GF-D8 (cell line): ENCODE measurements around the gene DSCAM.

Experiments used
- DNase-seq: peaks from one replicate; lab custom pipeline; 2025; lab: John Stamatoyannopoulos, UW

Gene DSCAM

GRCh38 chr21:40667967-40668366, 179.0 kb downstream of the DSCAM start:
- DNase-seq, result no peak

GRCh38 chr21:40662889-40663288, 184.1 kb downstream of the DSCAM start:
- no peak for DNase-seq

- no peak for DNase-seq
Measured at GRCh38 chr21:40660461-40660860, 186.5 kb downstream of the DSCAM start.

- no peak for DNase-seq
Measured at GRCh38 chr21:40658311-40658710, 188.6 kb downstream of the DSCAM start.

- DNase-seq, result no peak
Measured at GRCh38 chr21:40652436-40652835, 194.5 kb downstream of the DSCAM start.

DNA sequence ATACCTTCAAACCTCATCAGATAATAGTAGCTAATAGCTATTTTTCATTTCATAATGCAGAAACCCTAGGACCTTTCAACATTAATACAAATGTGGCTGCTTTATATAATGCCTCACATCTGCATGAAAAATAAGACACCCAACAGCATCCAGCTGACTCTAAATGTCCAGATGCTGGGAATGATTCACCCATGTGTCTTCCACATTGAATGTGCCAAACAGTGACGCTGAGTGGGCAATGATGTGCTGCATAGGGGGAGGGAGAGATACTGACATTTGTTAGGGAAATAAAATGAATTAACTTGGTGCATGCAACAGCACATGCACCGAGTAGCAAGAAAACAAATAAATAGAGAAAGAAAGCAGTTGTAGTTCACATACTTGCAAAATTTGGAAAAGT, 199.3 kb downstream of the DSCAM start:
- no peak for DNase-seq

DNA sequence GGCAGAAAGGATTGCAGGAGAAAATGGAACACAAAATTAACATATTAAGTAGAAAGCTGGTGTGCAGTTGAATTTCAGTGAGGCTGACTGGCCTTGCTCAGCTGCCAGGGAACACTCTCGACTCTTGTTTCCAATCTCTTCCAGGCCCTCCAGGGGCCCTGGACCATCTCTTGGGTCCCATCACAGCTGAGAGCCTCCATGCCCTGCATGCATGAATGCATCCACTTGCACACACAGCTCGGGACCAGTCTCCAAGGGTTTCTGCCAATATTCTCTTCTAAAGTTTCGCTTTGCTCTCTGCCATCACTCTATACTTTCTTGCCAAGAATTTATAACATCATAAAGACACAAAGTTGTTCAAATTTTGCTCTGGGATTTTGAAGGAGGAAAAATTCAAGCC, 200.3 kb downstream of the DSCAM start:
- no peak for DNase-seq

- DNase-seq, result no peak
Measured at GRCh38 chr21:40641042-40641441, 205.9 kb downstream of the DSCAM start.

- no peak for DNase-seq
Measured at GRCh38 chr21:40640266-40640789, 206.6 kb downstream of the DSCAM start.

GRCh38 chr21:40639616-40640194, 207.3 kb downstream of the DSCAM start:
- no peak for DNase-seq

DNA sequence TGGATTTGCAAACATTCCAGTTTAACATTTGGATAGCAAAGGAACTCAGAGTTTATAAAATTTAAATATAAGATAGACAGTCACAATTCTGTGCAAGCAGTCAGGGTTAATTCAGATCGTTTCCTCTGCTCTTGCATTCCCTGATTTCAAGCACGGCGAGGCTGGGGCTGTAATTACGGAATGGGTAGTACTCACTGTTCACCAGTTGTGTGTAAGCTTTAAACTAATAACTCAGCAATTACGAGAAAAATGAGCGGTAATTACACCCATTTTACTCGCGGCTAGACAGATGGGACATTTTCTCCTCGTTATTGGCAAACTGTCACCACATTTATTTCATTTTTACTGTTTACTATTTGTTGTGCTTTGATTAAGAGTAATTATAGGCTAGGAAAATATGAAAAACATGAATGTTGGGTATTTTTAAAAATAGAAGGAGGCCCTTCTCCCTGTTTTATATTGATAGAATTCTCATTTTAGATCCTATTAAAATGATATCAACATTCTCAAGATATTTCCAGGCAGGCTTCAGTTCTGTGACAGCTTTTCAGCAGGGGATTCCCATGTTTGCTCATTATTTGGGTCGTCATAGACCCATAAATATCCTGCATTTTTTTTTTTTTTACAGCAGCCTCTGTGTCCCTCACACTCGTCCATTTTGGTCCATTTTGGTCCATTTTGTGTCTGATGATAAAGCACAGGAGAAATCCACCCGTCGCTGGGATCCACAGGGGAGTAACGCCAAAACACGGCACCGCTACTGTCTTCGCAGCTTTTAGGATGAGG, 208.3 kb downstream of the DSCAM start:
- DNase-seq, result no peak

DNA sequence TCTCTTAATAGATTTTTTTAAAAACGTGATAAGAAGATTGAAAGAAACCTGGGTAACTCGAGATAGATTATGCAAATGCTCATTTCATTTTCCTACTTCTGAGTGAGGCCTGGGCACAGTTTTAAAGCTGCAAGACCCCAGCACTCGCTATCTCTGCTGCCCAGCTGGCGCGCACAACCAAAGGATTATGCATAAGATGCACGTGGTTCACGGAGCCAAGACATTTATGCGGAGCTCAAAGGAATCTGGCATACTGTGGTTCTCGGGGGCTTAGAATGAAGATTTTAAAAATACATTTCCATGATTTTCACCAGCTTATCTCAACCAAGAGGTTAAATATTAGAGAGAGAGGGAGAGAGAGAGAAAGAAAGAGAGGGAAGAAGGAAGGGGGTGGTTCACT, 210.9 kb downstream of the DSCAM start:
- no peak for DNase-seq

DNA sequence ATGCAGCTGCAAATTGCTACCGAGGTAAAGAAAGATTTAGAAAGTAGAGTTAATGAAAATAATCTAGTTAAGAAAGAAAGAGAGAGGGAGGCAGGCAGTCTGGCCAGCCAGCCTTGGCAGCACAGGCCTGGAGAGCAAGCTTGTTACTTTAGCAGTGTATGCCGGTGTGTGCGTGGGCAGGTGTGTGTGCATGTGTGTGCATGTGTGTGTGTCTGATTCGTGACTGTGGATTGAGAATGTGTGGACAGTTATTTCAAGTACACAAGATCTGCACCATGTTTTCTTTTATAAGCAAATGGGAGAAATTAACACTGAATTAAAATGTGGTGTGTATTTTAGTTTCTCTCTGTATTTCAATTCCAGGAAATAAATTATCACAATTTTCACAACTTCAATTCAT, 211.6 kb downstream of the DSCAM start:
- DNase-seq, result no peak

- no peak for DNase-seq
Measured at GRCh38 chr21:40634141-40634540, 212.8 kb downstream of the DSCAM start.

GRCh38 chr21:40633048-40633447, 213.9 kb downstream of the DSCAM start:
- no peak for DNase-seq

DNA sequence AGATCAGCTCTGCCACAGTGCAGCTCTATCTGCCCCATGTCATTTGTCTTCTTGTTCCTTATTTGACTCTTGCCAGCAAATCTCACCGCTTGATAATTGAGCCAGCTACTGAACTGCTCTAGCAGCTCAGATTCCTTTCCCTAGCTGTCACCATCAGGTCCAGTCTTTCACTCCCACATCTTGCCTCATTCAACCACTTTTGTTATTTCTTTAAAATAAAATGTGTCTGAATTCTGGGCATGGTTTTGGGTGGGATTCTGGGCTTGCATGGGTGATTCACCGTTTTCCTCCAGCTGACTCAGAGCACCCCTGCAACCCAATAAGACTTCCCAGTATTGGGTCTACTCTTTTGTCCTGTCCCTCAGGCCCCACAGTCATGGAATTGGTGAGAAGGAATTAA, 215.7 kb downstream of the DSCAM start:
- no peak for DNase-seq

DNA sequence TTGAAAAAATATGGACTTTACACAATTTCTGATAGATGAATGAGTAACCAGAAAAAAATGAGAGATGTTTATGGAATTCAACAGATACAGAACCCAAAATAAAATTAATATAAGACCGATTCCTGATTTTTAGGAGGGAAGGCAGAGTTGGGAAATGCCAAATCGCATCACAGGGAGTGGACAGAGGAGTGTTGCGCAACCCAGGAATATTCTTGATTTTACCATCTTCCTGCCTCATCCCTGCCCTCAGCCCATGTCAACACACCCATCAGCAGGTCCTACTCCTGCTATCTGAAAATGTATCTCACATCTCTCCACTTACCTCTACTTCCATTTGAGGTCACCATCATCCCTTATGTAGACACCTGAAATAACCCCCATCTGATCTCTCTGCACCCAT, 221.0 kb downstream of the DSCAM start:
- DNase-seq, result no peak

DNA sequence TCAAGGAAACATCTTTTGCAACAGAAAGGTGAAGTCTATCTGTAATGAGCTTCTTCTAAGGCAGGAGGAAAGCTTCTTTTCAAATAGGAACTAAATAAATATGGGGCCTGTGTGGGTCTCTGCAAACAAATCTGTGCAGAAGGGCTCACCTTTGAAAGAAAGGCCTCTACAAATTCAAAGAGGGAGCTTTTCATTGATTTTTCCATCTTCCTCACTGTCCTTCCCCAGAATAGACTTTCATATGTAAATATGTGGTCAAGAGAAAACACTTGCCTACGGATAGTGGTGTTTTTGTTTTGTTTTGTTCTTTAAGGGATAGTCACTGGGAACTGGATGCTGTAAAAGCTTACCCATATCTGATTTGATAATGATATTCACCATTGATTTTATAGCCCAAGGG, 223.4 kb downstream of the DSCAM start:
- no peak for DNase-seq

GRCh38 chr21:40622531-40622930, 224.4 kb downstream of the DSCAM start:
- no peak for DNase-seq

- DNase-seq, result no peak
Measured at GRCh38 chr21:40620386-40621145, 226.4 kb downstream of the DSCAM start.

- no peak for DNase-seq
Measured at GRCh38 chr21:40618191-40618973, 228.6 kb downstream of the DSCAM start.

- DNase-seq, result no peak
Measured at GRCh38 chr21:40616377-40616704, 230.6 kb downstream of the DSCAM start.
